Measurements from ENCODE around the gene PROCA1.
"Not testable (repeated sequence)": the region's sequence is repeated elsewhere in the genome, so short reads cannot be mapped to it uniquely, and the experiment has no call there.

Gene PROCA1

DNA sequence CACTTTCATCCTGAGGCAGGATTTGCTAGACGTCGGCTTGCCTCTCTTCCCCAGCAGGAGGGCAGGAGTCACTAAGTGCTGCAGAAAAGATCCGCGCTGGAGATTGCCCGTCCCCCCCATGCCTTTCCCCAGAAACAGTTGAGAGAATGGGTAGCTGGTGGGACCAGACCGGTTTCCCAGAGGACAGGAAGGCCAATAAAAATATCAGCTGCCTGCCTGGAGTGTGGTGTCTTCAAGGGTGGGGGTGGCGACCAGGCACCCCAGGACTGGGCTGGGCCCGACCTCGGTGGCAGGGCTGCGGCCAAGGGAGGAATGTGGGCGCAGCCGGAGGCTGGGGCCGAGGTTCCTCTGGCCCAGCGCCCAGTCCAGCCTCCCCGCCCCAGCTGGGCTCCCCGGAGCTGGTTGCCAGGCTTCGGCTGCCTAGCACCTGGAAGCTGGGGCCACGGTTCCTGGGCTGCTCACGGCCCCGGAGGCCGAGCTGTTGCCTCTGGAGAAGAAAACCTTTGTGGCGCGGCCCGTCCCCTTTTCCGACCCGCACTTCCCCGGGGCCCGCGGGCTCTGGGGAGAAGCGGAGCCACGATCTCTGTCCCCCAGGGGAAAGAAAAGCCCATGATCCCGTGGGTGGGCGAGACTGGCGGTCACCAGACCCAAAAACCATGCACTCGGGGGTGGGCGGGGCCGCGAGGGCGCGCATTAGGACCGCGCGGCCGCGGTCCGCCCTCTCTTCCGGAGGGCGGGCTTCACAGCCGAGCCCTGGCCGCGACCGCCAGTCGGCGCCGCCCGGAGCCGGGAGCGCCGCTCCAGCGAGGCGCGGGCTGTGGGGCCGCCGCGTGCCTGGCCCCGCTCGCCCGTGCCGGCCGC lies 31.8 kb upstream of the PROCA1 start, which contains the start of gene TRAF4:
Gene TRAF4 (plus strand): TSS at position 769 of the 861 bp plus-strand sequence. CDS start 102 bp downstream, outside the sequence.
- DNase-seq, result no peak

DNA sequence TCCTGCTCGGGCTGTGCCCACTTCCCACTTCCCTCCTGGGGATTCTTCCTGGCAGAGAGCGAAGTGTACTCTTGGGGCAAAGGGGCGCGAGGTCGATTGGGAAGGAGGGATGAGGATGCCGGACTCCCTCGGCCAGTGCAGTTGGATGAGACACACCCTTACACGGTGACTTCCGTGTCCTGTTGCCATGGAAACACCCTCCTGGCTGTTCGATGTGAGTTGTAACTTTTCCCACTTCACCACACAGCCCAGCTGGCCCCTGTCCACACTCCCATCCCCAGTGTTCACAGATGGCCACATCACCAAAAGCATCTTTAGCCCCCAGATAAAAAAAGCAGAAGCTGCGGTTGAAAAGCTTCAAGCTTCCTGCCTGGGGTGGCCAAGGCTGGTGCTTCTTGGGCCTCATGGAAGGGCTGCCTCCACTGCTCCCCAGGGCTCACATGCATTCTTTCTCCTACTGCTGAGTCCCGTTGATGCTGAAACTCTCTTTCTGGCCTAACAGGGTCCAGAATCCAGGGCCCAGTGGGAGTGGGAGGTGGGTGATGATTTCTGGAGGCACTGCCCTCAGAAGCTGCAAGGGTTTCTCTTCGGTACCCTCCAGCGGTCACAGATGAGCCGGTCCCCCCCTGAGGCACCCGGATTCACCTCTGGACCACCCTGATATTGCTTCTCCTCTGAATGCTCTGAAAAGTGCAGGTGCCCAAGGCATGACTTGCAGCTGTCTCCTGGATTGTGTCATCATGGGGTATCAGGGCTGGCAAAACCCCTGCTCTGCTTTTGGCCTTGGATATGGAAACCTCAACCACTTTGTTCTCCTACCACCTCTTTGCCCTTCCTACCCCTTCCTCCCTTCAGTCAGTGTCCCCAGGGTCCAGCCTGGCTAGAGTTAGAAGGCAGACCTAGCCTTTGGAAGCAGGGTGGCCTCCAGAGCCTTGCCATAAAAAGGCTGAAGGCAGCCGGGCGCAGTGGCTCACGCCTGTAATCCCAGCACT lies 30.0 kb upstream of the PROCA1 start:
- DNase-seq, result no peak

DNA sequence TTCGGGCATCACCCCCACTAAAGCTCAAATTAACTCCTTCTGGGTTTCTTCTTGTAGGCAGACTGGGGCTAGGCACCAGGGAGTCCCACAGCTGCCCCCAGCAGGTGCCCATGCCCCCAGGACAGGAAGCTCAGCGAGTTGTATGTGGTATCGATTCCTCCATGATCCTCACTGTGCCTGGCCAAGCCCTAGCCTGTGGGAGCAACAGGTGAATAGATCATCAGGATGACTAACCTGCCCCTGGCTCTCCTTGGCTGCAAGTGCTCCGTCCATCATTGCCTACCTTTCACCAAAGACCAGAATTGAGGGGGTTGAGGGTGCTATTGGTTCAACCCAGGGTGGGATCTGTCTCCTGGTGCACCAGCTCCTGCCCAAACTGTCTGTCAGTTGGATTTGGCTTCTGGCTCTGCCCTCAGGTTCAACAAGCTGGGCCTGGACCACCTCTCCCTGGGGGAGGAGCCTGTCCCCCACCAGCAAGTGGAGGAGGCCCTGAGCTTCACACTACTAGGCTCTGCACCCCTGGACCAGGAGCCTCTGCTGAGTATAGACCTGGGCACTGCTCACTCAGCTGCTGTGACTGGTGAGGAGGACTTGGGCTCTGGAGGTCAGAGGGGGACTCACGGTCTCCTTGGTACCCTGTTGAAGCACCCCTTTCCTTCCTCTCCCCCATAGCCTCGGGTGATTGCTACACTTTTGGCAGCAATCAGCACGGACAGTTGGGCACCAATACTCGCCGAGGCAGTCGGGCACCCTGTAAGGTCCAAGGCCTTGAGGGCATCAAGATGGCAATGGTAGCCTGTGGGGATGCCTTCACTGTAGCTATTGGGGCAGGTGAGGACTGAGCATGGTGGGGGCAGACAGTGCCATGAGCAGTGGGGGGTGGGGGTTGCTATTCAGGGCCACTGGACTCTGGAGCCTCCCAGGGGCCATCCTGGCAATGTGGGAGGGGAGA lies 29.0 kb upstream of the PROCA1 start:
- DNase-seq, result no peak

DNA sequence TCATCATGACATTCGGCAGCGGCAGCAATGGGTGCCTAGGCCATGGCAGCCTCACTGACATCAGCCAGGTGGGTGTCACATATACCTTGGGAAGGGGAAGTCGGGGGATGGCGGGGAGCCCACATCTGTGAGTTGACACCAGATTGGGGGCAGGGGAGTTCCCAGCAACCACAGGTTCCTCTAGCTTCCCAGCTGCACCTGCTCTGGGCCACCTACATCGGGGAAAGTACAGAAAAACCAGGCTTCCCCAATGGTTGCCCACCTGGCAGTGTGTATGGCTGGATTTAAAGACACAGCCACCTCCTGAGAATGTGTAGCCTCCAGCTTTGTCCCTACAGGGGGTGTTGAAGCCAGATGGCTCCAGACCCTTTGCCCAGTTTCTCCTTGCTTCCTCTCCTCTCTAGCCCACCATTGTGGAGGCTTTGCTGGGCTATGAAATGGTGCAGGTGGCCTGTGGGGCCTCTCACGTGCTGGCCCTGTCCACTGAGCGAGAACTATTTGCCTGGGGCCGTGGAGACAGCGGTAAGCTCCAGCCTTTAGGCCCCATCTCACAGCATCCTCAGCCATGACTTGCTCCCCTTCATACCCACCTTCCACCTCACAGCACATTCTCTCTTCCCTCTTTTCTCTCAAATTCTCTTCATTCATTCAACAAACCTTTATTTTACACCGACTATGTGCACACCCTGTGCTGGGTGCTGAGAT lies 27.1 kb upstream of the PROCA1 start:
- no peak for DNase-seq

DNA sequence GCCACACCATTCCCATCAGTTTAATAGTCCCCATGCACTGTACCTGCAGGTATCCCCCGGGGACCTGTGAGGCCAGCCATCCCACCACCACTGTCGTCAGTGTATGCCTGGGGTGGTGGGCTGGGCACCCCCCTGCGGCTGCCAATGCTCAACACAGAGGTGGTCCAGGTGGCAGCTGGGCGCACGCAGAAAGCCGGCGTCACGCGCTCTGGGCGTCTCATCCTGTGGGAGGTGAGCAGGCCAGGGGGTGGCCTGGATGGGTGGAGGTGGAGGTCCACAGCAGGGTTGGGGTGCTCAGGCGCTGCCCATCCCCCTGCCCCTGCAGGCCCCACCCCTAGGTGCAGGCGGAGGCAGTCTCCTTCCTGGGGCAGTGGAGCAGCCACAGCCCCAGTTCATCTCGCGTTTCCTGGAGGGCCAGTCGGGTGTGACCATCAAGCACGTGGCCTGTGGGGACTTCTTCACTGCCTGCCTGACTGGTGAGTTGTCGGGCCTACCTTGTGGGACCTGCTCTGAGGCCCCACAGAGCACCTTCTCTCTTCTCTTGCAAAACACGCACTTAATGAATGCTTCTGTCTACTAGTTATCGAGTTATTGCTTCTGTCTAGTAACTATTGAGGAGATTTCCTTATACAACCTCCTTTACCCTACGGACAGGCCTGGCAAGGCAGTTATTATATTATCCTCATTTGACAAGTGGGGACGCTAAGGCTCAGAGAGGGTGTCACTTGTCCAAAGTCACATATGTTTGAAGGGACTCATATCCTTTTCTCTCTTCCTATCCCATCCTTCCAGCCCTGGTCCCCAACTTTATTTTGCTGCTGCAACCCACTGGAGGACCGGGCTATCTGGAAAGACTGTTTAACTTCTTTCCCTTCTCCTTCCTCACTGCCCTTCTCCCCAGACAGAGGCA lies 26.3 kb upstream of the PROCA1 start:
- DNase-seq, result no peak

DNA sequence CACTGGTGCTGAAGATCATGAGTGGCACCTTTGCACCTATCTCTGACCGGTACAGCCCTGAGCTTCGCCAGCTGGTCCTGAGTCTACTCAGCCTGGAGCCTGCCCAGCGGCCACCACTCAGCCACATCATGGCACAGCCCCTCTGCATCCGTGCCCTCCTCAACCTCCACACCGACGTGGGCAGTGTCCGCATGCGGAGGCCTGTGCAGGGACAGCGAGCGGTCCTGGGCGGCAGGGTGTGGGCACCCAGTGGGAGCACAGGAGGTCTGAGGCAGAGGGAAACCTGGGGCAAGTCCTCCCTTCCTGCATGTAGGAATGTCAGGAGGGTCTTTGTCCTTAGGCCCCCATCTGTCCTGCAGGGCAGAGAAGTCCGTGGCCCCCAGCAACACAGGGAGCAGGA lies 25.6 kb upstream of the PROCA1 start:
- DNase-seq, result no peak

DNA sequence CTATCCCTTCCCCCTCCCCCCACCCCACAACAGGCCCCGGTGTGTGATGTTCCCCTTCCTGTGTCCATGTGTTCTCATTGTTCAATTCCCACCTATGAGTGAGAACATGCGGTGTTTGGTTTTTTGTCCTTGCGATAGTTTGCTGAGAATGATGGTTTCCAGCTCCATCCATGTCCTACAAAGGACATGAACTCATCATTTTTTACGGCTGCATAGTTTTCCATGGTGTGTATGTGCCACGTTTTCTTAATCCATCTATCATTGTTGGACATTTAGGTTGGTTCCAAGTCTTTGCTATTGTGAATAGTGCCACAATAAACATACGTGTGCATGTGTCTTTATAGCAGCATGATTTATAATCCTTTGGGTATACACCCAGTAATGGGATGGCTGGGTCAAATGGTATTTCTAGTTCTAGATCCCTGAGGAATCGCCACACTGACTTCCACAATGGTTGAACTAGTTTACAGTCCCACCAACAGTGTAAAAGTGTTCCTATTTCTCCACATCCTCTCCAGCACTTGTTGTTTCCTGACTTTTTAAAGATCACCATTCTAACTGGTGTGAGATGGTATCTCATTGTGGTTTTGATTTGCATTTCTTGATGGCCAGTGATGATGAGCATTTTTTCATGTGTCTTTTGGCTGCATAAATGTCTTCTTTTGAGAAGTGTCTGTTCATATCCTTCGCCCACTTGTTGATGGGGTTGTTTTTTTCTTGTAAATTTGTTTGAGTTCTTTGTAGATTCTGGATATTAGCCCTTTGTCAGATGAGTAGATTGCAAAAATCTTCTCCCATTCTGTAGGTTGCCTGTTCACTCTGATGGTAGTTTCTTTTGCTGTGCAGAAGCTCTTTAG lies 24.5 kb upstream of the PROCA1 start:
- not testable (repeated sequence) for DNase-seq

DNA sequence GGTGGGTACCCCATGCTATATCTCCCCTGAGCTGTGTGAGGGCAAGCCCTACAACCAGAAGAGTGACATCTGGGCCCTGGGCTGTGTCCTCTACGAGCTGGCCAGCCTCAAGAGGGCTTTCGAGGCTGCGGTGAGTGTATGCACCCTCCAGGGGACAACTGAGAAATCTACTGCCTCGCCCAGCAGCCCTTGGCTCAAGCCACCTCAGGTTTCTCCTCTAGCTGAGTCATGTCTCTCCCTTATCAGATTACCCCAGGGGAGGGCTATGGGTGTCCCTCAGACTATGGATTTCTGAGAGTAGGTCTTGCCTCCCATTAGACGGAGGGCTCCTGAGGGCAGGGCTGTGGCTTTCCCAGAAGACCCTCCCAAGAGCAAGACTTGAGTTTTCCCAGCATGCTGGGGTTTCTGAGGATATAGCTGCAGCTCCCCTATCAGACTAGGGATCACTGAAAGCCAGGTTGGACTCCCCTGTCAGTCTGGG lies 23.6 kb upstream of the PROCA1 start:
- no peak for DNase-seq

DNA sequence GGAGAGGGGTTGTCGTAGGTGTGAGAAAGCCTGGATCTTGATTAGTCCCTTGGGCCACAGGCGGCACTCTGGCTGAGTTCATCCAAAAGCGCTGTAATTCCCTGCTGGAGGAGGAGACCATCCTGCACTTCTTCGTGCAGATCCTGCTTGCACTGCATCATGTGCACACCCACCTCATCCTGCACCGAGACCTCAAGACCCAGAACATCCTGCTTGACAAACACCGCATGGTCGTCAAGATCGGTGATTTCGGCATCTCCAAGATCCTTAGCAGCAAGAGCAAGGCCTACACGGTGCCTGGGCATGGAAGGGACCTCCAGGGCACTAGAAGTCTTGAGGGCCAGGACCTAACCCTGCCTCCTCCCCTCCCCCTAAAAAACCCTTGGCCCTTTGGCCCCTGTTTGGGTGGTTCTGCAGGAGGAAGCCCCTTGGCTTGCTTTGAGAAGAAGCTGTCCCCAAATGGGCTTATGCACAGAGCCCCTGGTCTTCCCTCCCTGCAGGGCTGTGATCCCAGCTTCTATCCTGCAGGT lies 23.1 kb upstream of the PROCA1 start:
- DNase-seq, result no peak

DNA sequence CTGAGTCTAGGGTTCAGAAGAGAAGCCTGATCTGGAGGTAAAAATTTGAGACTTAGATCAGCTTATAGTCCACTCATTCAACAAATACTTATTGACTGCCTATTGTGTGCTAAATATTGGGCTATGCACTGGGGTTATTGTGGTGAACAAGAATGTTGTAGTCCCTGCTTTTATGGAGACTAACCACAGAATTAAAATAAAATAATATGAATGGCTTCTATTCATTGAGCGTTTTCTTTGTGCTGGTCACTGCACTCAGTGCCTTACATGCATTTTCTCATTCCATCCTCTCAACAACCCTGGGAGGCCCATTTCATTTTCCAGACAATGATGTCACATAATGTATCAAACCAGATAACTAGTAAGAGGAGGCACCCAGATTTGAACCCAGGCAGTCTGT lies 21.7 kb upstream of the PROCA1 start:
- DNase-seq, result no peak

DNA sequence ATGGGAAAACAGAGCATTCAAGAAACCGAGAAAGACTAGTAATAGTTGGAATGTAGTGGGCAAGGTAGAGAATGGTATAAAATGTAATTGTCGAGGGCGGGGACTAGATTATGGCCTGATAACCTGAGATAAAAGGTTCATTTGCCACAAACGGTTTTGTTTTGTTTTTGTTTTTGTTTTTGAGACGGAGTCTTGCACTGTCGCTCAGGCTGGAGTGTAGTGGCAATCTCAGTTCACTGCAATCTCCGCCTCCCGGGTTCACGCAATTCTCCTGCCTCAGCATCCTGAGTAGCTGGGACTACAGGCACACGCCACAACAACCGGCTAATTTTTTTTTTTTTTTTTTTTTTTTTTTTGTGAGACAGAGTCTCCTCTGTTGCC lies 18.3 kb upstream of the PROCA1 start:
- DNase-seq, result no peak

DNA sequence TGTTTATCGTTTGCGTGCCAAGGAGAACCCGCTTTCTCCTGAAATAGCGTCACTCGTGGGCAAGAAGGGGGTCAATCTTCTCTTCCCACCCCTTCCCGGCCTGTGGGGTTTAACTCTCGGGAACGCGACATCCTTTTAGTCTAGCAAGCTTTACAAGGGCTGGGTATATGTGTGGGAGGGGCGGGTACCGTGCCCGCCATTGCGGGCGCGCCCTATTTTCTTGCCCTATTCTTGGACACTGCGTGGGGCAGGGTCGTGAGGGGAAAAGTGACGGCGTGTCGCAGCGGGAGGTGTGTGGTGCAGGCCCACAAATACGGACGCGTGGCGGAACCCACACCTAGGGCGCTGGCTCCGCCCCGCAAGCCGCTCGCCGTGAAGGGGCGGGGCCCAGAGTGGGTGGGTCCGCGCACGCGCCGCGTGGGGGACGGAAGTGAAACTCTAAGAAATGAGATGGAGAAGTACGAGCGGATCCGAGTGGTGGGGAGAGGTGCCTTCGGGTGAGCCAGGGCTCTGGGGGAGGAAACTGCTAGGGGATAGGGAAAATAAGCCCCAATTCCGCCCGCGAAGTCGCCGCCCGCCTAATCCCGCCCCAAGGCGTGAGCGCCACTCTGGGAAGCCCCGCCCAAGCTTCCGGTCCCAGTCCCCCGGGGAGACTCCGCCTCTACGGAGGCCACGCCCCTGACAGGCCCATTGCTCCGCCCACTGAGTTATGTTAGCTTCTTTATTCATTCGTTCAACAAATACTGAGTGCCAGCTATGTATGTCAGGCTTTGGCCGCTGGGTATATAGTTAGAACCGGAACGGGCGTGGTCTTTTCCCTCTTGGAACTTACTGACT lies 16.9 kb upstream of the PROCA1 start, which contains the start of gene NEK8:
Gene NEK8 (plus strand): TSS at position 425 of the 837 bp plus-strand sequence. CDS start 26 bp downstream, at position 451.
- DNase-seq, result peak; percentile 90

DNA sequence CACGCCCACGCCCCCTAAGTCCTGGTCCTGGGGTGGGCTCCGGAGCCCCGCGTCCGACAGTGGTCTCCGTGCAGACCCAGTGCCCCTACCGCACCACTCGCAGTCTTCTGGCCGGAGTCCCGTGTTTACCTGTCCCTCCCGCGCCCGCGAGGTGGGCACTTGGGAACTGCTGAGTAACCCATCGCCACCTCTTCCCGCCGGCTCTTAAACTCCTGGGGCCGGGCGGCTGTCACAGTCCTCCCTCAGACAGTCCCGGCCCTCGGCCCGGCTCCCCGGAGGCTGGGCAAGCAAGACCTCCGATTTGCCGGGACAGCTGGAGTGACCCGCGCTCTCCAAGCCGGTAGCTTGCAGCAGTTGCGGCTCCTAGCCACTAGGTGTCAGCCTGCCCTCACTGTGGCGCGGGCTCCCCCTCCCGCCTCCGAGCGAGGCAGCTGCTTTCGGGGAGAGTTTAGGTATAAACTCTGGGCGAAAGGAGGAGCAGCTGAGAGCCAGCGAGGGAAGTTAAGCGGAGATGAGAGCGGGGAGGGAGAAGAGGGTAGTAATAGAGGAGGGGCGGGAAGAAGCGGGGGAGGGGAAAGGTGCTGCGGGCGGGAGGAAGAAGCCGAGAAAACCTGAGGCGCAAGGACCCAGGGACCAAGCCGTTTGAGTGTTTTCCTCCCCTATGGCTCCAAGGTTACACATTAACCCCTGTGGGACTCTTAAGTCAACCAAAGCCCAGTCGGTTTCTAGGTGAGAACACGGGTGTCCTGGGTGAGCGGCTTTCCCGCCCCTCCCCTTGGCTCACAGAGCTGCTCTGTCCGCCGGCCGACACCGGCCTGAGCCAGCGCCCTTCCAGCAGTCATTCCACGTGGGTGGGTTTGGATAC lies 15.2 kb upstream of the PROCA1 start:
- peak; percentile 85 for DNase-seq

DNA sequence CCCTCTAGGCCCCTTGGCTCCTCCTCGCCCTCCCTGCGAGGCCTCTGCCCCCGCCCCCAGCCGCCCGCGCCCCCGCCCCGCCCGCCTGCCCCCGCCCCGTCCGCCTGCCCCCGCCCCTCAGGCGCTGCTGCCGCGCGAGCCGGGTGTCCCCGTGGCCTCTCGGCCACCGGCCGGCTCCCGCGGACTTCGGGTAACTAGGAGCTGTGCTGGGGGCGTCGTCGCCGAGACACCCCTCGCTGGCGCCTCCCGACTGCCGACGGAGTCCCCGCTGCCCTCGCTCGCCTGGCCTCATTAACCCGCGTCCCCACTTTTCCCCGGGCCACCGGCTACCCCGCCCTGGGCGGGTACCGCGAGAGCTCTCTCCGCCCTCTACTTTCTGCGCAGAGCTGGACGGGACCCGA lies 14.5 kb upstream of the PROCA1 start, which contains the start of gene TLCD1:
Gene TLCD1 (minus strand): TSS at position 8 of the 401 bp plus-strand sequence. CDS start 136 bp downstream, outside the sequence.
- no peak for DNase-seq

DNA sequence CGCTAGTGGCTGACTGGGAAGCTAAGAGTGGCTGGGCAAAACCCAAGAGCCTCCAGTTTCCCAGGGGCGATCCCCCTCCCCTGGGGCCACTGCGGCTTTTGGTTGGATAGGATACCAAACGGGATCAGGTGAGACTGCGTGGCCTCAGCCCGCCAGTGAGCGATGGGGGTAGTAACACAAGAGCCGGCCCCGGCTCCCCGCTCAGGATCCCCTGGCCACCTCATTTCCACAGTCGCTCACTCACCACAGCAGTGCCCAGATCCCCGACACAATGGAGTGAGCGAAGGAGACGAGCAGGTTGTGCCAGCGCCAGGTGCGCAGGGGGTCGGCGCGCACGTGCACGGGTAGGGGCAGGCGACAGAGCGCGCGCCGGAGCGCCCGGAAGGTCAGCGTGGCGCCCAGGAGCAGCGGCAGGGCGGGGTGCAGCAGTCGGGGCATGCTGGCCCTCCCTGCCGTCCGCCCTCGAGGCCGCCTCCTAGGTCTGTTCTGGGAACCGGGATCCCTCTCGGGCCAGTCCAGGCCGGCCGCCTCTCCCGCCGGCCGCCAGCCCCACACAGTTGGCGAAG lies 14.1 kb upstream of the PROCA1 start:
- DNase-seq, result no peak

DNA sequence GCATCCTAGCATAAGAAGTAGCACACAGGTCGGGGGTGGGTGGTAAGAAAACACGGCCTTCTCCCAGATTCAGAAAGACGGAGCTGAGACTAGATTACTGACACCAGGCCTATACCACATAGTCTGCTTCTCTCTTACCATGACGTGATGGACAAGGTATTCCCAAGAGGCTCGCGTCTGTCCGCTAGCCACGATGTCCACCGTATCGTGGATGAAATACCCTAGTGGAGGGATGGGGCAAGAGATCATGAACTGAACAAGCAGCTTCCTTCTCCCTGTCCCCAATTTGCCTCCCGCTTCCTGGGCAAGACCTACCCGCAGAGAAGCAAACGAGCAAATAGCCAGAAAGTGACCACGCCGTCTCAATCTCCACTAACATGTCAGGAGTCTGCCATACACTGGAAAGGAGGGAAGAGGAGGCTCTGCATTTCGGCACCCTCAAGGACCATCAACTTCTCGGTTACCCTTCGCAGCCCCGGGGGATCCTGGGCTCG lies 13.5 kb upstream of the PROCA1 start:
- DNase-seq, result no peak

Measured in NCI-H2029 treated with DMSO at 0.1 percent for 48 hours (cell line).